CD4-positive, alpha-beta T cell (primary cell): ENCODE measurements around the gene FBXL17. TPM values are rescaled to one million over a fixed set of nuclear protein-coding genes. Genes with fewer than 3 reads are reported as not detected.

Experiments
- ATAC-seq: fragments of 200-7000 bp; cut with Tn5 transposase; one replicate; pipeline ENCODE4 v1.10.0; 2022; ENCODE audit warnings: mild to moderate bottlenecking; ENCODE audit not compliant: poor library complexity
- CTCF ChIA-PET: fragments of 350-600 bp; sonication (Branson Sonifier 250); formaldehyde crosslinking; loops from one replicate; lab custom pipeline; 2021; ENCODE audit warnings: antibody characterized with exemption, inconsistent platforms; lab: Charles Lee
- POLR2A ChIA-PET: fragments of 350-600 bp; sonication (Branson Sonifier 250); formaldehyde crosslinking; loops from one replicate; lab custom pipeline; 2021; ENCODE audit warnings: antibody characterized with exemption, inconsistent platforms; lab: Charles Lee
- DNase-seq, 14 experiments: peaks; one replicate each; pipeline ENCODE4 v3.0.0-alpha.2; 2013 to 2020; ENCODE audit warnings: mixed read lengths in 2 of 14
- H3K27ac ChIP-seq, 2 donors: one replicate each; pipeline versions ENCODE4 v1.5.1 to v1.7.0; 2013; ENCODE audit warnings: low read length in 2 of 2, low read depth in 1 of 2, mild to moderate bottlenecking in 1 of 2
- H3K27me3 ChIP-seq, 2 experiments: 1 replicate in 1 of 2; 2 replicates in 1 of 2; pipeline versions ENCODE4 v1.6.1 to v1.7.0; 2013; ENCODE audit warnings: low read length in 2 of 2, control low read depth in 1 of 2, mild to moderate bottlenecking in 1 of 2, moderate library complexity in 1 of 2; ENCODE audit not compliant: insufficient read depth in 2 of 2, control insufficient read depth in 1 of 2
- H3K36me3 ChIP-seq: one replicate; pipeline ENCODE4 v1.6.1; 2013; ENCODE audit warnings: low read length, control low read depth; ENCODE audit not compliant: insufficient read depth
- H3K4me1 ChIP-seq: one replicate; pipeline ENCODE4 v1.6.1; 2013; ENCODE audit warnings: low read length, control low read depth; ENCODE audit not compliant: insufficient read depth
- H3K4me3 ChIP-seq: one replicate; pipeline ENCODE4 v1.5.1; 2013; ENCODE audit warnings: mild to moderate bottlenecking, low read length, moderate library complexity
- H3K9me3 ChIP-seq, 2 experiments: 1 replicate in 1 of 2; 2 replicates in 1 of 2; pipeline versions ENCODE4 v1.6.1 to v1.7.0; 2013; ENCODE audit warnings: low read length in 2 of 2, mild to moderate bottlenecking in 2 of 2, control low read depth in 1 of 2, moderate library complexity in 1 of 2; ENCODE audit not compliant: control insufficient read depth in 1 of 2, insufficient read depth in 1 of 2
- H3K27ac Mint-ChIP-seq: one replicate; pipeline ENCODE4 v1.8.0; 2020; ENCODE audit warnings: mixed read lengths
- H3K27me3 Mint-ChIP-seq: one replicate; pipeline ENCODE4 v1.8.0; 2021; ENCODE audit warnings: mixed read lengths
- H3K36me3 Mint-ChIP-seq: one replicate; pipeline ENCODE4 v1.8.0; 2021; ENCODE audit warnings: low read depth, mixed read lengths
- H3K4me1 Mint-ChIP-seq: one replicate; pipeline ENCODE4 v1.8.0; 2021; ENCODE audit warnings: low read depth, mixed read lengths
- H3K4me3 Mint-ChIP-seq: one replicate; pipeline ENCODE4 v1.8.0; 2020; ENCODE audit warnings: mild to moderate bottlenecking, mixed read lengths
- H3K9me3 Mint-ChIP-seq: one replicate; pipeline ENCODE4 v1.8.0; 2020; ENCODE audit warnings: mixed read lengths
- CTCF ChIP-seq: fragments of 200-600 bp; IDR thresholded peaks from one replicate; pipeline ENCODE4 v1.8.0; 2022; ENCODE audit warnings: antibody characterized with exemption, mild to moderate bottlenecking
- intact Hi-C, 2 experiments: fragments of 100-400 bp; cut with DNase I in 1 of 2; cut with micrococcal nuclease in 1 of 2; formaldehyde crosslinking; loops; one replicate each; pipeline versions ENCODE4 v1.15.1 to v1.9.0; 2023 to 2025; cut with DNase I, micrococcal nuclease
- total RNA-seq, 174 experiments: library from RNA in 2 of 174; stranded (reverse) in 2 of 174; gene quantifications; one replicate each; pipeline ENCODE4 v1.2.3 and lab custom pipeline; 2021 to 2026

The FBXL17 gene
- total RNA-seq, 2 experiments from 2014 or later: 17.9 to 21.1 TPM

- H3K4me1 Mint-ChIP-seq: peaks cover 26% of the 10 kb centered on the region
- intact Hi-C loops: no loop called here
- Histone ChIP-seq H3K9me3 (no peaks in the 10 kb centered on the region), H3K36me3 (no peaks in the 10 kb centered on the region), H3K4me1 (no peaks in the 10 kb centered on the region), H3K27me3 (no peaks in the 10 kb centered on the region), H3K4me3 (no peak overlapping the region), H3K27ac (no peak overlapping the region)
- H3K4me3 Mint-ChIP-seq: no peak overlapping the region
- ChIA-PET CTCF (interaction anchor here (0.5 kb wide), 1 partner anchor 97 kb away, joined by 3 read pairs; no protein-coding TSS in a partner anchor), POLR2A (no interaction called here)
- H3K9me3 Mint-ChIP-seq: no peaks in the 10 kb centered on the region
- H3K36me3 Mint-ChIP-seq: peaks cover 2% of the 10 kb centered on the region
- H3K27ac Mint-ChIP-seq: no peak overlapping the region
- ATAC-seq (no peak), DNase-seq (no peak)
- no peak for TF ChIP-seq CTCF
- H3K27me3 Mint-ChIP-seq: no peaks in the 10 kb centered on the region
Measured at GRCh38 chr5:107958432-107958831, 423.5 kb downstream of the FBXL17 start.

DNA sequence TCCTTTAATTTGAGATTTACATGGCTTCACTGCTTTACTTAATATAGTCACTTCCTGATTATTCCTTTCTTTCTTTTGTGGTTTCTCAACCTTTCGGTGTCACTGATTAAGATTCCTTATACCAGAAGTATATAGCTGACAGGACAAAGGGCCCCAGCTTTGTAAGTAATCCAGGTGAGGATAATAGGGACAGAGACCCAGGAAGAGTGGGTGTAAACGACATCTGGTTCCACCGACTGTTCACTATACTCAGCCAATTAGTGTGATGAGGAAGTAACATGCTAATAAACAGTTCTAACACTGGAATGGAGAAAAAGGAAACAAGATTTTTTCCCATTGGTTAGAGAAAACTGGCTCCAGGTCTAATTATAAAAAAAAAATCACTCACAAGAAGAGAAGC lies 424.8 kb downstream of the FBXL17 start:
- CTCF ChIA-PET: no interaction called here
- no peak for ATAC-seq
- no peaks in the 10 kb centered on the region for H3K36me3 ChIP-seq
- POLR2A ChIA-PET: no interaction called here
- no peak overlapping the region for H3K27ac Mint-ChIP-seq
- no peaks in the 10 kb centered on the region for H3K9me3 Mint-ChIP-seq
- no peak overlapping the region for H3K27ac ChIP-seq
- no peaks in the 10 kb centered on the region for H3K9me3 ChIP-seq
- no peak overlapping the region for H3K4me3 Mint-ChIP-seq
- H3K27me3 Mint-ChIP-seq: no peaks in the 10 kb centered on the region
- no peaks in the 10 kb centered on the region for H3K4me1 ChIP-seq
- no peak overlapping the region for H3K4me3 ChIP-seq
- intact Hi-C loops: no loop called here
- H3K27me3 ChIP-seq: no peaks in the 10 kb centered on the region
- DNase-seq: no peak
- H3K4me1 Mint-ChIP-seq: peaks cover 28% of the 10 kb centered on the region
- H3K36me3 Mint-ChIP-seq: peaks cover 3% of the 10 kb centered on the region
- TF ChIP-seq CTCF: no peak

DNA sequence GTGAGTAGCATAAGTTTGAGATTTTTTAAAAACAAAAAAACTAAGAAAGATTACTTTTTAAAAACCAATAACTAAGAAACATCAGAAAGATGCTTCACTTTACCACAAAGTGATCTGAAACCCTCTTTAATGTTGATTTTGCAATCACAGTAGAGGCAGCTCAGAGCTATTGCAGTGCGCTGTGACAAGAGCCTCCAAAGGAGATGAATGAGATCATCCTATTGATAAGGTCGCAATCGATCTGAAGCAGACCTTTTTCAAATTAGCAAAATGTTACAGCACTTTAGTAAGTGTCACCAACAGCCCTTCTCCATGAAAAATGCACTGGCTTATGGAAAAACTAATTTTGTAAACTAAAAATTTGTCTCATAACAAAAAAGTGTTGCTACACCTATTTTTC lies 426.6 kb downstream of the FBXL17 start:
- no peak overlapping the region for H3K4me3 Mint-ChIP-seq
- ATAC-seq (no peak), DNase-seq (no peak)
- Histone ChIP-seq H3K4me3 (no peak overlapping the region), H3K4me1 (no peaks in the 10 kb centered on the region), H3K27me3 (no peaks in the 10 kb centered on the region), H3K9me3 (no peaks in the 10 kb centered on the region), H3K27ac (no peak overlapping the region), H3K36me3 (no peaks in the 10 kb centered on the region)
- TF ChIP-seq CTCF: no peak
- intact Hi-C loops: no loop called here
- peaks cover 43% of the 10 kb centered on the region for H3K4me1 Mint-ChIP-seq
- no peak overlapping the region for H3K27ac Mint-ChIP-seq
- ChIA-PET CTCF (no interaction called here), POLR2A (no interaction called here)
- no peaks in the 10 kb centered on the region for H3K9me3 Mint-ChIP-seq
- peaks cover 3% of the 10 kb centered on the region for H3K36me3 Mint-ChIP-seq
- no peaks in the 10 kb centered on the region for H3K27me3 Mint-ChIP-seq
